Mesothelial cell of epicardium (in vitro differentiated cells): ENCODE data around the gene DUSP8. TPM values are rescaled to one million over a fixed set of nuclear protein-coding genes. Genes with fewer than 3 reads are reported as not detected.

Experiments
- DNase-seq, 2 experiments: peaks; one replicate each; pipeline ENCODE4 v3.0.0; 2021; ENCODE audit warnings: low spot score in 2 of 2; ENCODE audit not compliant: unreplicated experiment in 2 of 2
- H3K27ac Mint-ChIP-seq: 2 replicates; pipeline ENCODE4 v1.8.0; 2021; ENCODE audit warnings: mixed read lengths
- H3K27me3 Mint-ChIP-seq: 2 replicates; pipeline ENCODE4 v1.8.0; 2021; ENCODE audit warnings: low read depth, mixed read lengths
- H3K36me3 Mint-ChIP-seq: 2 replicates; pipeline ENCODE4 v1.8.0; 2021; ENCODE audit warnings: mixed read lengths
- H3K4me1 Mint-ChIP-seq: 2 replicates; pipeline ENCODE4 v1.8.0; 2021; ENCODE audit warnings: mixed read lengths
- H3K4me3 Mint-ChIP-seq: 2 replicates; pipeline ENCODE4 v1.8.0; 2021; ENCODE audit warnings: mild to moderate bottlenecking, moderate library complexity, mixed read lengths
- H3K9me3 Mint-ChIP-seq: 2 replicates; pipeline ENCODE4 v1.8.0; 2021; ENCODE audit warnings: mixed read lengths
- CTCF ChIP-seq: fragments of 200-600 bp; sonication (generic); IDR thresholded peaks from one replicate; pipeline ENCODE4 v1.5.0; 2021; ENCODE audit warnings: antibody characterized with exemption; ENCODE audit not compliant: unreplicated experiment
- total RNA-seq: library from RNA; stranded (reverse); gene quantifications from 3 replicates; pipeline ENCODE4 v1.2.1, GENCODE V29; 2021

DUSP8 gene
- total RNA-seq, 1 donor from 2014 or later = 9.1 TPM

GRCh38 chr11:1574238-1574932, 2.3 kb upstream of the DUSP8 start:
- TF ChIP-seq CTCF = peak; percentile 59
- peak in 1 of 2 experiments; percentile 81 for DNase-seq
- no peaks in the 10 kb centered on the region for H3K4me1 Mint-ChIP-seq
- H3K27ac Mint-ChIP-seq = no peak overlapping the region
- H3K36me3 Mint-ChIP-seq = no peaks in the 10 kb centered on the region
- H3K4me3 Mint-ChIP-seq = peak overlapping the region; percentile 51
- H3K27me3 Mint-ChIP-seq = peaks cover 37% of the 10 kb centered on the region
- peaks cover 12% of the 10 kb centered on the region for H3K9me3 Mint-ChIP-seq

- no peak for DNase-seq
- H3K27me3 Mint-ChIP-seq = peaks cover 36% of the 10 kb centered on the region
These were observed 1.8 kb upstream of the DUSP8 start for GRCh38 chr11:1573903-1574237.

GRCh38 chr11:1573077-1573902, 1.2 kb upstream of the DUSP8 start:
- Mint-ChIP-seq H3K4me3 (peak overlapping the region; percentile 51), H3K36me3 (no peaks in the 10 kb centered on the region), H3K27ac (no peak overlapping the region), H3K4me1 (no peaks in the 10 kb centered on the region), H3K9me3 (peaks cover 3% of the 10 kb centered on the region), H3K27me3 (peaks cover 33% of the 10 kb centered on the region)
- no peak for DNase-seq
- TF ChIP-seq CTCF = no peak

More at GRCh38 chr11:1573903-1574237, 1.8 kb upstream of the DUSP8 start:
- Mint-ChIP-seq H3K27ac (no peak overlapping the region), H3K4me1 (no peaks in the 10 kb centered on the region), H3K36me3 (no peaks in the 10 kb centered on the region), H3K4me3 (peak overlapping the region; percentile 51), H3K9me3 (peaks cover 9% of the 10 kb centered on the region)
- TF ChIP-seq CTCF = no peak

GRCh38 chr11:1571760-1572196, 293 bp downstream of the DUSP8 start:
- Mint-ChIP-seq H3K27ac (no peak overlapping the region), H3K27me3 (peaks cover 32% of the 10 kb centered on the region), H3K36me3 (no peaks in the 10 kb centered on the region), H3K9me3 (no peaks in the 10 kb centered on the region), H3K4me3 (no peak overlapping the region), H3K4me1 (no peaks in the 10 kb centered on the region)
- no peak for TF ChIP-seq CTCF
- DNase-seq = no peak

GRCh38 chr11:1570896-1571759, 943 bp downstream of the DUSP8 start:
- Mint-ChIP-seq H3K4me1 (no peaks in the 10 kb centered on the region), H3K9me3 (no peaks in the 10 kb centered on the region), H3K4me3 (peak overlapping the region; percentile 59), H3K27ac (peak overlapping the region; percentile 4), H3K27me3 (peaks cover 28% of the 10 kb centered on the region), H3K36me3 (no peaks in the 10 kb centered on the region)
- no peak for DNase-seq
- no peak for TF ChIP-seq CTCF
